Sigmoid colon (tissue), 4 donors: ENCODE results near the gene MYL10.

Experiments
- EP300 ChIP-seq, 4 donors: sonication (generic); formaldehyde crosslinking; IDR thresholded peaks; one replicate each; pipeline ENCODE4 v1.6.1; 2017; ENCODE audit warnings: antibody characterized with exemption in 4 of 4
- POLR2A ChIP-seq, 2 donors: fragments of 450-650 bp; IDR thresholded peaks; one replicate each; pipeline ENCODE4 v1.6.1; 2016; ENCODE audit warnings: antibody characterized with exemption in 2 of 2, mild to moderate bottlenecking in 2 of 2, moderate library complexity in 2 of 2
- POLR2AphosphoS5 ChIP-seq, 4 donors: sonication (generic); formaldehyde crosslinking; IDR thresholded peaks; one replicate each; pipeline ENCODE4 v1.6.1; 2017; ENCODE audit warnings: antibody characterized with exemption in 4 of 4
- TF ChIP-seq, protein P1 (sequence below), 4 experiments: fragments of 450-650 bp in 3 of 4; fragments of 200-600 bp in 1 of 4; IDR thresholded peaks; one replicate each; pipeline ENCODE4 v1.5.1; 2016 to 2019; ENCODE audit warnings: antibody characterized with exemption in 4 of 4, mild to moderate bottlenecking in 3 of 4, moderate library complexity in 2 of 4

GRCh38 chr7:101626069-101626671 lies 2.9 kb downstream of the MYL10 start:
- TF ChIP-seq, protein P1, sequence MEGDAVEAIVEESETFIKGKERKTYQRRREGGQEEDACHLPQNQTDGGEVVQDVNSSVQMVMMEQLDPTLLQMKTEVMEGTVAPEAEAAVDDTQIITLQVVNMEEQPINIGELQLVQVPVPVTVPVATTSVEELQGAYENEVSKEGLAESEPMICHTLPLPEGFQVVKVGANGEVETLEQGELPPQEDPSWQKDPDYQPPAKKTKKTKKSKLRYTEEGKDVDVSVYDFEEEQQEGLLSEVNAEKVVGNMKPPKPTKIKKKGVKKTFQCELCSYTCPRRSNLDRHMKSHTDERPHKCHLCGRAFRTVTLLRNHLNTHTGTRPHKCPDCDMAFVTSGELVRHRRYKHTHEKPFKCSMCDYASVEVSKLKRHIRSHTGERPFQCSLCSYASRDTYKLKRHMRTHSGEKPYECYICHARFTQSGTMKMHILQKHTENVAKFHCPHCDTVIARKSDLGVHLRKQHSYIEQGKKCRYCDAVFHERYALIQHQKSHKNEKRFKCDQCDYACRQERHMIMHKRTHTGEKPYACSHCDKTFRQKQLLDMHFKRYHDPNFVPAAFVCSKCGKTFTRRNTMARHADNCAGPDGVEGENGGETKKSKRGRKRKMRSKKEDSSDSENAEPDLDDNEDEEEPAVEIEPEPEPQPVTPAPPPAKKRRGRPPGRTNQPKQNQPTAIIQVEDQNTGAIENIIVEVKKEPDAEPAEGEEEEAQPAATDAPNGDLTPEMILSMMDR (IDR thresholded peaks at IDR 0.05) = no peak
- TF ChIP-seq EP300 (IDR thresholded peaks at IDR 0.05) (no peak), POLR2A (IDR thresholded peaks at IDR 0.05) (no peak), POLR2AphosphoS5 (IDR thresholded peaks at IDR 0.05) (no peak)
